ENCODE data around the gene FBXO48.

Gene FBXO48

GRCh38 chr2:68466778-68467076 is 367 bp downstream of the FBXO48 start:
- no peak for TF ChIP-seq CTCF (IDR thresholded peaks at IDR 0.05)

GRCh38 chr2:68466361-68466777 is 725 bp downstream of the FBXO48 start:
- no peak for TF ChIP-seq CTCF (IDR thresholded peaks at IDR 0.05)

- no peak for TF ChIP-seq CTCF (IDR thresholded peaks at IDR 0.05)
These were observed 1.8 kb downstream of the FBXO48 start for GRCh38 chr2:68465081-68465916.

- TF ChIP-seq CTCF (IDR thresholded peaks at IDR 0.05), result no peak
These were observed 2.4 kb downstream of the FBXO48 start for GRCh38 chr2:68464651-68465050.

- TF ChIP-seq CTCF (IDR thresholded peaks at IDR 0.05), result peak; percentile 58
These were observed 3.7 kb downstream of the FBXO48 start for GRCh38 chr2:68463287-68463877.

- no peak for TF ChIP-seq CTCF (IDR thresholded peaks at IDR 0.05)
These were observed 8.1 kb downstream of the FBXO48 start for GRCh38 chr2:68458981-68459380.

- TF ChIP-seq CTCF (IDR thresholded peaks at IDR 0.05), result no peak
These were observed 10.9 kb downstream of the FBXO48 start for GRCh38 chr2:68456198-68456597.
